HG03039 (cell line): ENCODE measurements around the gene P2RX1.

Experiments used
- ATAC-seq: cut with Tn5 transposase; IDR thresholded peaks from one replicate; pipeline ENCODE4 v1.9.1; 2021; ENCODE audit warnings: mild to moderate bottlenecking, moderate library complexity; ENCODE audit not compliant: unreplicated experiment

The P2RX1 gene

DNA sequence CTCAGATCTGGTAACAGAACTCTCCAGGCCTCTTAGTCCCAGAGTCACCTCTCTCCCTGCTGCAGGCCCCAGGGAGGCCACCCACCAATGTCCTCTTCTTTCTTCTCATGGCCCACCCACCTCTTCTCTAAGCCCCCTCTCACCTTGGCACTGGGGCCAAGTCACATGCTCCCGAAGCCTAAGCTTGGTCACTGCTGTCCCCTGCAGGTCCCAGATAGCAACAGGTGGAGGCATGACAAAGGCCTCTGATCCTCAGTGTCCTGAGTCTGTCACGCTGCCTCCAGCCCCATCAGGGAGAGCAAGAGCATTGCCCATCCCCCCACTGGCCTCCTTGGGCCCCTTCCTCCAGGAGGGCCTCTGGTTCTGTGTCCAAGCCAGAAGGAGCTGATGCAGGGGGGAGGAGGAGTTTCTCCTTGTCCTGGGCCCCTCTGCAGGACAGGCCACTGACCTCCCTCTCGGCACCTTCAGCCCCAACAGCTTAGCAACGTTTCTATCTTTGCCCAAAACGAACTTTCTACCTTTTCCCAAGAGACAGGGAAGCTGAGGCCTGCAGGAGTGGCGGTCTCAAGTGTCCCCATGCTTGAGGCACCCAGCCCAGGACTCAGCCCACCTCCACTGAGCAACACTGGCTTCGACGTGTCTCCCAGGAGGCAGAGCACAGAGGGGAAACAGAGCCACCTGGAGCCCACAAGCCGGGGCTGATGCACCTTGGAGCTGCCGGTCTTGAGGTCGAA lies 8.6 kb downstream of the P2RX1 start:
- no peak for ATAC-seq

- no peak for ATAC-seq
Measured at GRCh38 chr17:3906881-3907280, 9.4 kb downstream of the P2RX1 start.

DNA sequence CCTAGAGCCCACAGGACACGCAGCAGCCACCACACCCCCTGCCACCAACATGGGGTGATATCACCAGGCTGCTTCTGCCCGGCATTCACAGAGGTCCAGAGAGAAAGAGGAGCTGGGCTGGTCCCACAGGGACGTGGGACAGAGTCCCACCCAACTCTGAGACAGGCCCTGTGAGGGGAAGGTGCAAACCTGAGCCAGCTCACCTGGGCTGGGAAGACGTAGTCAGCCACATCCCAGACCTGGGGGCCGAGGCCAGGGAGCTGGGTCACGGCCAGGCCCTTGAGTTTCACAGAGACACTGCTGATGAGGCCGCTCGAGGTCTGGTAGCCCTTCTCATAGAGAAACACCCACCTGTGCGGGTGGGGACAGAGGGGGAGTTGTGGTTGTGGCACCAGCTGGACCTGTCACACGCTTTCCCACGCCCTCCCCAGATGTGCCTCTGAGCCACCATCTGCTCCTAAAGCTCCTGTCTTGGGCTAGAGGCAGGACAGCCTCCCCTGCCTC lies 11.2 kb downstream of the P2RX1 start:
- no peak for ATAC-seq

GRCh38 chr17:3904501-3904900 lies 11.8 kb downstream of the P2RX1 start:
- no peak for ATAC-seq

DNA sequence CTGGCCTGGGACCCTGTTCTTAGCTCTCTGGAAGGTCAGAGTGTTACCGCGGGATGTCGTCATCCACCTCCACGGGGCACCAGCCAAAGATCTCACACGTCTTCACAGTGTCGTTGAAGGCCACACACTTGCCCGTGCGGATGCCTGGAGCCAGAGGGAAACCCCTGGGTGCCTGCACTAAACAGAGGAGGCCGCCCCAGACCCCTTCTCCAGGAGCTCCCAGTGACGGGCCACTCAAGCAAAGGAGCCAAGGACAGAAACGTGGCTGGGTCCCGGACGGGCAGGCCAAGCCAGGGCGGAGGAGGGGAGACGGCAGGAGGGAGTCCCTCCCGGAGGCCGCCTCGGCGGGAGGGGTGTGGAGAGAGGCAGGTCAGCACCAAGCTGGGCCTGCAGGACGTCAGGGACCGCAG lies 12.4 kb downstream of the P2RX1 start:
- no peak for ATAC-seq

DNA sequence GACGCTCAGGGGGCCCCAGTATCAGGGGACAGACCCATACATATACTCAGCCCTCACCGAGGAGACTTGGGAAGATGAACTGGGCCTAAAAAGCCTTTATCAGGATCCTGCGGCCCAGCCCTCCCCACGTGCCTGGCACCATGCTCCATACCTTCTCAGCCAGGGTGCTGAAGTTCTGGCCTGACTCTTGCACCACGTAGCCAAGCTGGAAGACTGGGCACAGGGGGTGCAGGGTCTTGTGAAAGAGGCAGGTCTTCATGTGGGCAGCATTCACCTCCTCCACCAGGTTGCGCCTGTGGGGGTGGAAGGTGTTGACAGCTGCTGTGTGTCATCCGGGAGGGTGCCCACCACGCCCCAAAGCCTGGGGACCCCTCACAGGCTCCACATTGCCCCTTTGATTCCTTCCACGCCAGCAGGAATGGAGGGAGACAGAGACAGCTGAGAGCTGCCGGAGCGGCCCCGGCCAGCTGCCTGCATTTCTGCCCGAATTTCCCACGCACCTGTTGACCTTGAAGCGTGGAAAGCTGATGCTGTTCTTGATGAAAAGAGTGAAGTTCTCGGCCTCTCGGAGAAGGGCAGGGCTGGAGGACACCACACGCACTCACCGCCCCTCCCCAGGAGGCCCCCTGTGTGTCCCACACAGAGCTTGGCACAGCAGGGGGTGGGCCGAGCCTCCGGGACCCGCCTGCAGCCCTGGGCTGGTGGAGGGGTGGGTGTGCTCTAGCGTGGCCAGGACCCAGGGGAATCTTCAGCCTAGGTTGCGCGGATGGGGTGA lies 13.0 kb downstream of the P2RX1 start:
- no peak for ATAC-seq

- no peak for ATAC-seq
Measured at GRCh38 chr17:3900646-3901045, 15.6 kb downstream of the P2RX1 start.

GRCh38 chr17:3897731-3898130 lies 18.5 kb downstream of the P2RX1 start:
- no peak for ATAC-seq

GRCh38 chr17:3896968-3897235 lies 19.4 kb downstream of the P2RX1 start:
- ATAC-seq, result no peak

GRCh38 chr17:3896108-3896967 lies 19.9 kb downstream of the P2RX1 start:
- no peak for ATAC-seq

GRCh38 chr17:3895354-3895753 lies 20.9 kb downstream of the P2RX1 start:
- ATAC-seq, result no peak

DNA sequence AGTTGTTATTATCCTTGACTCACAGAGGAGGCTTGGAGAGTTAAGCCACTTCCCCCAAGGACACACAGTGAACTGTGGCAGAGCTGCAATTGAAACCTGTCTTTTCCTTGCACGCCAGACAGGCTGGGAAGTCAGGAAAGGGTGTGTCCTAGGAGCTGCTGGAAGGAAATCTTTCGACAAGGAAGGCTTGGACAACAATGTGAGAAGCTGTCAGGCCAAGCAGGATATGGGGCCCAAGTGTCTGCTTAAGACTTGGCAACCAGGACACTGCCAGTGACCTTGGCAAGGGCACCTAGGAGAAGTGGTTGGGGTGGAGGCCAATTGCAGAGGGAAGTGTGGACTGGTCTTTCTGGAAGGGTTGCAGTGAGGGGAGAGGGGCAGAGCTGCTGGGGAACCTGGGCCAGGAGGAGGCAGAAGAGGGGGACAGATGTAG lies 21.3 kb downstream of the P2RX1 start:
- ATAC-seq, result no peak

DNA sequence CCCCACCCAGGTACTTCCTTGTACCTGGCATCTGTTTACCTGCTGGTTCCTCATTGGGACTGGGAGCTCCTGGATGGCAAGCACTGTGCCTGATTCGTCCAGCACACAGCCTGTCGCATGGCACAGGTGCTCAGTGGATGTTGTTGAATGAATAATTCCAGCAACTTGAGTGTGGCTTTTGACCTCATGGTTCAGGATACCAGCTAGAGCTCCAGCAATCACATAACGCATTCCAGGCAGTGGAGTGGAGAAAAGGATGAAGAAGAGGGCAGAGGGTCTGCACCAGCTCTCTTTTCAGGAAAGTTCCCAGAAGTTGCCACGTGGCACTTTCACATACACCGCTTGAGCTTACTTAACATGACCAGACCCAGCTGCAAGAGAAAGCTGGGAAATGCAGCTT lies 22.1 kb downstream of the P2RX1 start:
- ATAC-seq, result no peak

- no peak for ATAC-seq
Measured at GRCh38 chr17:3893720-3894116, 22.5 kb downstream of the P2RX1 start.

DNA sequence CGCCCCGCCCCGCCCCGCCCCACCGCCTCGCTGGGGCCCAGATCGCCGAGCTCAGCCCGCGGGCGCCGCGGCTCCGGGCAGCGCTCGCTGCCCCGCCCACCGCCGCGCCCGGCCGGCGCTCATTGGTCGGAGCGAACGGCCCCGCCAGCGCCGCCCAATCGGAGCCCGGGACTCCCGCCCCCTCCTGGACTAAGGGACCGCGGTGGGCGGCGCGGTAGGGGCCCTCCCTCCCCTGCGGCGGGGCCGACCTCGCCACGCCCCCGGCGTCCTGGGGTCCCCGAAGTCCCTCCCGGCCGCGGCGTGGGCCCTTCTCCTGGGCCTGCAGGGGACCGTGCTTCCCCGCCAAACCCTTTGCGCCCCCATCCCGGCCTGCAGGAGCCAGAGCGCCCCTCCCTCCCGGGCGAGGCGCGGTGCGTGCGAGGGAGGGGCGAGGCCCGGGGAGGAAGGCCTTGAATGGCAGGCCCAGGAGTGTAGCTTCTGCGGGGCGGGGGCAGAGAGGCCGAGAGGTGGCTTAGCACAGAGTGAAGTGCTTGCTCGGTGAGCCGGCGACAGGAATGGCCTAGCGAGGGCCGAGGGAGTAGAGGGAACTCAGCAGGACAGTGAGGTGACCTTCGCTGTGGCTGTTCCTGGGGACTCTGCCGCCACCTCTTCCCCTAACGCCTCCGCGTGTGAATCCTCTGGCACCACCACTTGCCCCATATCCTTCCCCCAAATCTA lies 23.1 kb downstream of the P2RX1 start, which contains the start of gene CAMKK1:
Gene CAMKK1, minus strand, starts transcription at position 51 of the 717 bp plus-strand sequence. CDS start 7,366 bp downstream, outside the sequence.
- ATAC-seq, result peak; percentile 77

GRCh38 chr17:3892095-3892998 lies 23.9 kb downstream of the P2RX1 start:
- ATAC-seq, result peak; percentile 7

GRCh38 chr17:3891626-3892094 lies 24.6 kb downstream of the P2RX1 start:
- ATAC-seq, result no peak

DNA sequence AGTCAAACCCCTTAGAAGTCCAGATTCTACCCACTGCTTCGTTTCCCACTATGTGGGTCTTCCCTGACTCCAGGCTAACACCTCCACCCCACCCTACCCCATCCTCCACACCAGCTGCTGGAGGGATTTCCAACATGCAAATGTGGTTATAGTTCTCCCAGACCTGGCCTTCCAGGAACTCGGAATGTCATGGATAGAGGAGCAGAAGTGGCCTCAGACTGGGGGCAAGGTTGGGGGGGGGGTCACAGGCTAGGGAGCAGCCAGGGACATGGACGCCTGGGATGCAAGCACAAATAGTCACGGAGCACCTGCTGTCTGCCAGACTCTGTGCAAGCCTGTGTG lies 25.4 kb downstream of the P2RX1 start:
- no peak for ATAC-seq

DNA sequence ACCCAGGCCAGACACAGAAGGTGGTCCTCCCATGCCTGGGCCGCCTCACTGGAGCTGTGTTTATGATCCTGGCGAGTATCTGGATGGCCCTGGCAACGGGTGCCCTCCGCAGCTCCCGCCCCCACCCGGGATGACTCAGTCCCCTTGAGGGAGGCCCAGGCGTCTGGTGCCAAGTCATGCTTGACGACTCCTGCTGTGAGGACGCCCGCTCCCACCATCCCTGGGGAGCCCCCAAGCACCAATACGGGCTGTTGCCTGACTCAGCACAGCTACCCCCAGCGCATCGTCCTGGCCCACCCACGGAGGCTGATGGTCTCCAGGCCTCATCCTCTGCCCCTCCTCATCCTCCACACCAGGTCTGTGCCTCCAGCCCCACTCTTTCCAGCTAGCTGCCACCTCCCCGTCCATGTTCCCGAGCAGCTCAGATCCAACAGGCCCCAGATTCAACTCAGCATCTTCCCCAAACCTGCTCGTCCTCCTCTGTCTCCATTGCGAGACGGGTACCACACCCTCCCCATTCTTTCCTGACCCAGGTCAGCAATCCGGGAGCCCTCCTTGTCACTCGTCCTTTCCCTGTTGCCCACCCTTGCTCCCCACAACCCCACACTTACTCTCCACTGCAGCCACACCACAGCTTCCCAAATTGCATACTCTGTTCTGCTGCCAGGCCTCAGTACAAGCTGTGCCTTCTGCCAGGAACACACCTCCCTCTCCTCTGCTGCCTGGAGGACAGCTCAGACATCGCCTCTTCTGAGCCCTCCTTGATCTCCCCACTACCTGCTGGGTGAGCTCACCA lies 26.0 kb downstream of the P2RX1 start:
- no peak for ATAC-seq
